Bronchial epithelial cell (primary cell): Measurements from ENCODE around the gene CPLX3. TPM values are rescaled to one million over a fixed set of nuclear protein-coding genes. Genes with fewer than 3 reads are reported as not detected.

Experiments used
- DNase-seq: peaks from one replicate; pipeline ENCODE4 v3.0.0-alpha.2; 2010; ENCODE audit warnings: low read depth
- FAIRE-seq: peaks from 2 replicates; lab custom pipeline; 2011; peaks lifted over from hg19 to GRCh38; lab: Jason Lieb, UNC
- H3K27me3 ChIP-seq: 2 replicates; pipeline ENCODE4 v1.5.1; 2011; ENCODE audit warnings: low read length; ENCODE audit not compliant: control insufficient read depth, insufficient read depth
- H3K36me3 ChIP-seq: 2 replicates; pipeline ENCODE4 v1.5.1; 2011; ENCODE audit warnings: low read length; ENCODE audit not compliant: control insufficient read depth, insufficient read depth
- H3K4me3 ChIP-seq: 2 replicates; pipeline ENCODE4 v1.5.1; 2011; ENCODE audit warnings: mild to moderate bottlenecking, low read depth, low read length, control low read depth
- CTCF ChIP-seq: IDR thresholded peaks from 2 replicates; pipeline ENCODE4 v1.5.1; 2011; ENCODE audit warnings: mild to moderate bottlenecking, moderate library complexity, low read length, control low read depth, inconsistent platforms; ENCODE audit not compliant: insufficient read depth, severe bottlenecking
- total RNA-seq: library from RNA; depleted of rRNA; stranded (reverse); fragments of >200 nt; gene quantifications from 2 replicates; pipeline ENCODE4 v1.2.1, GENCODE V29; 2014

CPLX3 gene
- total RNA-seq, 1 donor from 2014 or later: not detected

GRCh38 chr15:74857671-74858368 is 31.4 kb downstream of the CPLX3 start:
- FAIRE-seq (no peak), DNase-seq (no peak)
- no peaks in the 10 kb centered on the region for H3K27me3 ChIP-seq
- H3K4me3 ChIP-seq: no peak overlapping the region
- no peak for TF ChIP-seq CTCF
- H3K36me3 ChIP-seq: peaks cover 15% of the 10 kb centered on the region

- TF ChIP-seq CTCF: no peak
- H3K27me3 ChIP-seq: no peaks in the 10 kb centered on the region
- FAIRE-seq: no peak
- peaks cover 13% of the 10 kb centered on the region for H3K36me3 ChIP-seq
- DNase-seq: no peak
- H3K4me3 ChIP-seq: no peak overlapping the region
Measured at GRCh38 chr15:74858369-74858740, 31.9 kb downstream of the CPLX3 start.

GRCh38 chr15:74863239-74864056 is 37.0 kb downstream of the CPLX3 start:
- no peak for FAIRE-seq
- DNase-seq: peak; percentile 72
- H3K36me3 ChIP-seq: peaks cover 4% of the 10 kb centered on the region
- TF ChIP-seq CTCF: no peak
- H3K4me3 ChIP-seq: no peak overlapping the region
- no peaks in the 10 kb centered on the region for H3K27me3 ChIP-seq

- no peak for TF ChIP-seq CTCF
- Histone ChIP-seq H3K4me3 (no peak overlapping the region), H3K27me3 (no peaks in the 10 kb centered on the region), H3K36me3 (peaks cover 2% of the 10 kb centered on the region)
- no peak for FAIRE-seq
- DNase-seq: no peak
Measured at GRCh38 chr15:74864296-74864695, 37.9 kb downstream of the CPLX3 start.

GRCh38 chr15:74865316-74865715 is 38.9 kb downstream of the CPLX3 start:
- Histone ChIP-seq H3K36me3 (peaks cover 4% of the 10 kb centered on the region), H3K27me3 (no peaks in the 10 kb centered on the region), H3K4me3 (no peak overlapping the region)
- DNase-seq (peak; percentile 51), FAIRE-seq (no peak)
- no peak for TF ChIP-seq CTCF
